ENCODE data around the gene ROBO1. TPM values are rescaled to one million over a fixed set of nuclear protein-coding genes. Genes with fewer than 3 reads are reported as not detected.

The ROBO1 gene
- total RNA-seq, 1 donor from 2014 or later, result 169 TPM

DNA sequence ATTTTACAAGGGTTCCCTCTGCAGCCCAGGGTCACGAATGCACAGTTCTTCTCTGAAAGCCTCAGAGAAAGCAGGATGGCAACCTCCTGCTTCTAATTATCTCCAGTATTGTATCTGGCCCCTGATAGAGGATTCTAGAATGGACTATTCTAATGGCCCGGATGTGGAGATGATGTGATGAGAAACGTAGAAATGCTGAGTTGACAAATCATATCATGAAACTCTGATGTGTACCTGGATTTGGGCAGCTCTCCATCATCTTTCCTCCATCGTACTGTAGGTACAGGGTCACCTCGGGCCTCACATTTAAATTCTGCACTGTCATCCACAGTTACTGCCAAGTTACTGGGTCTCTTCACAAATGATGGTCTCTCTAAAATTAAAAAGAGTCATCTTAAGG is 1050.8 kb downstream of the ROBO1 start:
- H3K36me3 Mint-ChIP-seq, result peaks cover 15% of the 10 kb centered on the region
- TF ChIP-seq, protein P1, sequence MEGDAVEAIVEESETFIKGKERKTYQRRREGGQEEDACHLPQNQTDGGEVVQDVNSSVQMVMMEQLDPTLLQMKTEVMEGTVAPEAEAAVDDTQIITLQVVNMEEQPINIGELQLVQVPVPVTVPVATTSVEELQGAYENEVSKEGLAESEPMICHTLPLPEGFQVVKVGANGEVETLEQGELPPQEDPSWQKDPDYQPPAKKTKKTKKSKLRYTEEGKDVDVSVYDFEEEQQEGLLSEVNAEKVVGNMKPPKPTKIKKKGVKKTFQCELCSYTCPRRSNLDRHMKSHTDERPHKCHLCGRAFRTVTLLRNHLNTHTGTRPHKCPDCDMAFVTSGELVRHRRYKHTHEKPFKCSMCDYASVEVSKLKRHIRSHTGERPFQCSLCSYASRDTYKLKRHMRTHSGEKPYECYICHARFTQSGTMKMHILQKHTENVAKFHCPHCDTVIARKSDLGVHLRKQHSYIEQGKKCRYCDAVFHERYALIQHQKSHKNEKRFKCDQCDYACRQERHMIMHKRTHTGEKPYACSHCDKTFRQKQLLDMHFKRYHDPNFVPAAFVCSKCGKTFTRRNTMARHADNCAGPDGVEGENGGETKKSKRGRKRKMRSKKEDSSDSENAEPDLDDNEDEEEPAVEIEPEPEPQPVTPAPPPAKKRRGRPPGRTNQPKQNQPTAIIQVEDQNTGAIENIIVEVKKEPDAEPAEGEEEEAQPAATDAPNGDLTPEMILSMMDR (IDR thresholded peaks at IDR 0.05), result no peak
- no peak for TF ChIP-seq EZH2phosphoT487 (IDR thresholded peaks at IDR 0.05)
- no peak for TF ChIP-seq EZH2 (IDR thresholded peaks at IDR 0.05)
- H3K36me3 ChIP-seq, result peaks cover 4% of the 10 kb centered on the region
- H4K20me1 ChIP-seq (ENCODE audit: low read depth), result no peaks in the 10 kb centered on the region
- no peaks in the 10 kb centered on the region for H3K4me1 Mint-ChIP-seq
- H3K27ac Mint-ChIP-seq, result no peak overlapping the region
- no peak overlapping the region for H3K9ac ChIP-seq
- H3K4me2 ChIP-seq, result no peak overlapping the region
- DNase-seq (ENCODE audit: low spot score), result no peak
- H3K9me3 Mint-ChIP-seq, result no peaks in the 10 kb centered on the region
- no peak overlapping the region for H3K4me3 Mint-ChIP-seq
- H3F3A ChIP-seq (ENCODE audit: low read depth), result no peaks in the 10 kb centered on the region
- no peaks in the 10 kb centered on the region for H3K9me3 ChIP-seq (ENCODE audit: low read depth)
- H3K27ac ChIP-seq, result no peak overlapping the region
- H3K4me3 ChIP-seq, result no peak overlapping the region
- no peaks in the 10 kb centered on the region for H3K27me3 ChIP-seq
- H3K4me1 ChIP-seq, result no peaks in the 10 kb centered on the region
- no peak overlapping the region for H2AFZ ChIP-seq (replicated peaks)
- H3K79me2 ChIP-seq (ENCODE audit: low read depth), result peaks cover 19% of the 10 kb centered on the region
- no peaks in the 10 kb centered on the region for H3K27me3 Mint-ChIP-seq (ENCODE audit: insufficient read depth, low read depth)

DNA sequence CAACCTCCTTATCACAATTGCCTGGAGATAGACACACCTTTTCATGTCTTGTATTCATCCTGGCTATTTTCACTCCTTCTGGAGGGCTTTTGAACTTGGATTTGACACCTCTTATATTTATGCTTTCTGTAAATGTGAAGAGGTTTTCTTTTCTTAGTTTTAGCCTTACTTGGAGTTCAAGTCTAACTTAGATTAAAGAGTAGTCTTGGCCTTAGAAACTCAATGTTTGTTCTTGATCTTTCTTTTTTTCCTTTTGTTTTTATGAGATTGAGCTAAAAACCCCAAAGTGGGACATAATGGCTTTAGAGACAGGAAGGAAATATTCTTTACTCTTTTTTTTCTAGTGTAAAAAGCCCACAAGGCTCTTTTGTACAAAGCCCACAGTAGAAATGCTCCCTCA is 1054.9 kb downstream of the ROBO1 start:
- Histone ChIP-seq H3K27me3 (no peaks in the 10 kb centered on the region), H3K4me2 (no peak overlapping the region), H3K27ac (no peak overlapping the region), H3K79me2 (ENCODE audit: low read depth) (no peaks in the 10 kb centered on the region), H3K9ac (no peak overlapping the region), H4K20me1 (ENCODE audit: low read depth) (no peaks in the 10 kb centered on the region), H2AFZ (replicated peaks) (no peak overlapping the region), H3K9me3 (ENCODE audit: low read depth) (no peaks in the 10 kb centered on the region), H3F3A (ENCODE audit: low read depth) (peaks cover 3% of the 10 kb centered on the region), H3K4me3 (no peak overlapping the region), H3K4me1 (peaks cover 4% of the 10 kb centered on the region), H3K36me3 (no peaks in the 10 kb centered on the region)
- Mint-ChIP-seq H3K4me1 (no peaks in the 10 kb centered on the region), H3K4me3 (no peak overlapping the region), H3K36me3 (peaks cover 15% of the 10 kb centered on the region), H3K9me3 (no peaks in the 10 kb centered on the region), H3K27me3 (ENCODE audit: insufficient read depth, low read depth) (no peaks in the 10 kb centered on the region), H3K27ac (no peak overlapping the region)
- TF ChIP-seq EZH2phosphoT487 (IDR thresholded peaks at IDR 0.05) (no peak), EZH2 (IDR thresholded peaks at IDR 0.05) (no peak)
- TF ChIP-seq, protein P1 (IDR thresholded peaks at IDR 0.05), result no peak
- no peak for DNase-seq (ENCODE audit: low spot score)

DNA sequence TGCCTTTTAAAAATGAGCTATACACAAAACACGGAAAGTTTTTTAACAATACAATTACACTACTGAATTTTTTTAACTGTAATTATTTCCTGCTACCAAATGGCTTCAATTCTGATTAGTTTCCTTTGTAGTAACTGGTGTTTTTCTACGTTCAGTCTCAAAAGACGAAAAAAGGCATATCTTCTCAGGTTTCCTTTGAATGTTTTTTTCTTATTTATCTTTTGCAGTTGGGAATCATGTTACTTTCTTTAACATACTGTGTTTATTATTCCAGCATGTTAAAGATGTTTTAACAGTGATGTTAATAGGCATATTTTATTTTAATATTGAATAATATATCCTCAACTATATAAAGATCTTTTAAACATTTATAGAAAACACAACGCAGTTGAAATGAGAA is 1055.5 kb downstream of the ROBO1 start:
- H3K9ac ChIP-seq, result no peak overlapping the region
- no peaks in the 10 kb centered on the region for H3K9me3 Mint-ChIP-seq
- no peaks in the 10 kb centered on the region for H4K20me1 ChIP-seq (ENCODE audit: low read depth)
- H3K79me2 ChIP-seq (ENCODE audit: low read depth), result no peaks in the 10 kb centered on the region
- H3K4me1 Mint-ChIP-seq, result no peaks in the 10 kb centered on the region
- peaks cover 9% of the 10 kb centered on the region for H3F3A ChIP-seq (ENCODE audit: low read depth)
- H3K27me3 Mint-ChIP-seq (ENCODE audit: insufficient read depth, low read depth), result no peaks in the 10 kb centered on the region
- no peak overlapping the region for H3K27ac ChIP-seq
- H3K4me3 ChIP-seq, result no peak overlapping the region
- H3K27me3 ChIP-seq, result no peaks in the 10 kb centered on the region
- no peak overlapping the region for H2AFZ ChIP-seq (replicated peaks)
- no peaks in the 10 kb centered on the region for H3K9me3 ChIP-seq (ENCODE audit: low read depth)
- no peak for DNase-seq (ENCODE audit: low spot score)
- H3K4me3 Mint-ChIP-seq, result no peak overlapping the region
- no peak overlapping the region for H3K4me2 ChIP-seq
- TF ChIP-seq, protein P1 (IDR thresholded peaks at IDR 0.05), result no peak
- TF ChIP-seq EZH2phosphoT487 (IDR thresholded peaks at IDR 0.05) (no peak), EZH2 (IDR thresholded peaks at IDR 0.05) (no peak)
- no peaks in the 10 kb centered on the region for H3K36me3 ChIP-seq
- peaks cover 11% of the 10 kb centered on the region for H3K4me1 ChIP-seq
- peaks cover 12% of the 10 kb centered on the region for H3K36me3 Mint-ChIP-seq
- H3K27ac Mint-ChIP-seq, result no peak overlapping the region
